Panc1 (cell line): ENCODE data around the gene ZIC4.

Experiments used
- CTCF ChIP-seq: fragments of 450-650 bp; IDR thresholded peaks from 2 replicates; pipeline ENCODE4 v1.5.1; 2017; ENCODE audit warnings: mild to moderate bottlenecking
- SIN3A ChIP-seq: IDR thresholded peaks from 2 replicates; pipeline ENCODE4 v1.6.1; 2012; ENCODE audit warnings: low read depth, mild to moderate bottlenecking, low read length, moderate library complexity, borderline replicate concordance; ENCODE audit not compliant: insufficient read depth

GRCh38 chr3:147423537-147423797, 17.1 kb upstream of the ZIC4 start:
- no peak for TF ChIP-seq CTCF
- TF ChIP-seq SIN3A = no peak
